Peyer's patch (tissue), 4 donors: Measurements from ENCODE around the gene COL23A1.

Experiments
- POLR2A ChIP-seq, 2 donors: fragments of 450-650 bp; IDR thresholded peaks; one replicate each; pipeline ENCODE4 v1.5.1; 2017; ENCODE audit warnings: antibody characterized with exemption in 2 of 2, mild to moderate bottlenecking in 2 of 2, moderate library complexity in 2 of 2
- TF ChIP-seq, protein P1 (sequence below), 6 experiments: fragments of 450-650 bp in 4 of 6; fragments of 200-600 bp in 2 of 6; sonication (generic) in 1 of 6; IDR thresholded peaks; one replicate each; pipeline ENCODE4 v1.5.1; 2017 to 2019; ENCODE audit warnings: antibody characterized with exemption in 6 of 6, mild to moderate bottlenecking in 3 of 6, moderate library complexity in 1 of 6

- TF ChIP-seq, protein P1, sequence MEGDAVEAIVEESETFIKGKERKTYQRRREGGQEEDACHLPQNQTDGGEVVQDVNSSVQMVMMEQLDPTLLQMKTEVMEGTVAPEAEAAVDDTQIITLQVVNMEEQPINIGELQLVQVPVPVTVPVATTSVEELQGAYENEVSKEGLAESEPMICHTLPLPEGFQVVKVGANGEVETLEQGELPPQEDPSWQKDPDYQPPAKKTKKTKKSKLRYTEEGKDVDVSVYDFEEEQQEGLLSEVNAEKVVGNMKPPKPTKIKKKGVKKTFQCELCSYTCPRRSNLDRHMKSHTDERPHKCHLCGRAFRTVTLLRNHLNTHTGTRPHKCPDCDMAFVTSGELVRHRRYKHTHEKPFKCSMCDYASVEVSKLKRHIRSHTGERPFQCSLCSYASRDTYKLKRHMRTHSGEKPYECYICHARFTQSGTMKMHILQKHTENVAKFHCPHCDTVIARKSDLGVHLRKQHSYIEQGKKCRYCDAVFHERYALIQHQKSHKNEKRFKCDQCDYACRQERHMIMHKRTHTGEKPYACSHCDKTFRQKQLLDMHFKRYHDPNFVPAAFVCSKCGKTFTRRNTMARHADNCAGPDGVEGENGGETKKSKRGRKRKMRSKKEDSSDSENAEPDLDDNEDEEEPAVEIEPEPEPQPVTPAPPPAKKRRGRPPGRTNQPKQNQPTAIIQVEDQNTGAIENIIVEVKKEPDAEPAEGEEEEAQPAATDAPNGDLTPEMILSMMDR (IDR thresholded peaks at IDR 0.05) = no peak
- TF ChIP-seq POLR2A (IDR thresholded peaks at IDR 0.05) = no peak
Observed at GRCh38 chr5:178413988-178414387, 176.2 kb downstream of the COL23A1 start.
